Osteocyte (in vitro differentiated cells): ENCODE measurements around the gene TLE6. TPM values are rescaled to one million over a fixed set of nuclear protein-coding genes. Genes with fewer than 3 reads are reported as not detected.

ENCODE experiments used
- DNase-seq: peaks from one replicate; pipeline ENCODE4 v3.0.0; 2021; ENCODE audit warnings: mixed read lengths; ENCODE audit not compliant: unreplicated experiment; ENCODE audit errors: extremely low spot score
- H3K27ac Mint-ChIP-seq: one replicate; pipeline ENCODE4 v1.8.0; 2021; ENCODE audit warnings: mild to moderate bottlenecking, mixed read lengths; ENCODE audit not compliant: unreplicated experiment
- H3K27me3 Mint-ChIP-seq: one replicate; pipeline ENCODE4 v1.8.0; 2021; ENCODE audit warnings: mixed read lengths; ENCODE audit not compliant: unreplicated experiment
- H3K36me3 Mint-ChIP-seq: one replicate; pipeline ENCODE4 v1.8.0; 2021; ENCODE audit warnings: mixed read lengths; ENCODE audit not compliant: unreplicated experiment
- H3K4me1 Mint-ChIP-seq: one replicate; pipeline ENCODE4 v1.8.0; 2021; ENCODE audit warnings: mixed read lengths; ENCODE audit not compliant: unreplicated experiment
- H3K4me3 Mint-ChIP-seq: one replicate; pipeline ENCODE4 v1.8.0; 2021; ENCODE audit warnings: mild to moderate bottlenecking, moderate library complexity, mixed read lengths; ENCODE audit not compliant: unreplicated experiment
- H3K9me3 Mint-ChIP-seq: one replicate; pipeline ENCODE4 v1.8.0; 2021; ENCODE audit warnings: mixed read lengths; ENCODE audit not compliant: unreplicated experiment
- total RNA-seq: library from RNA; stranded (reverse); gene quantifications from 2 replicates; pipeline ENCODE4 v1.2.1, GENCODE V29; 2021
- TF ChIP-seq, protein P1 (sequence below): fragments of 200-600 bp; sonication (generic); IDR thresholded peaks from 2 replicates; pipeline ENCODE4 v1.5.0; 2021; ENCODE audit warnings: antibody characterized with exemption, mild to moderate bottlenecking, moderate library complexity

TLE6 gene
- total RNA-seq, 1 donor from 2014 or later: 1.5 TPM

DNA sequence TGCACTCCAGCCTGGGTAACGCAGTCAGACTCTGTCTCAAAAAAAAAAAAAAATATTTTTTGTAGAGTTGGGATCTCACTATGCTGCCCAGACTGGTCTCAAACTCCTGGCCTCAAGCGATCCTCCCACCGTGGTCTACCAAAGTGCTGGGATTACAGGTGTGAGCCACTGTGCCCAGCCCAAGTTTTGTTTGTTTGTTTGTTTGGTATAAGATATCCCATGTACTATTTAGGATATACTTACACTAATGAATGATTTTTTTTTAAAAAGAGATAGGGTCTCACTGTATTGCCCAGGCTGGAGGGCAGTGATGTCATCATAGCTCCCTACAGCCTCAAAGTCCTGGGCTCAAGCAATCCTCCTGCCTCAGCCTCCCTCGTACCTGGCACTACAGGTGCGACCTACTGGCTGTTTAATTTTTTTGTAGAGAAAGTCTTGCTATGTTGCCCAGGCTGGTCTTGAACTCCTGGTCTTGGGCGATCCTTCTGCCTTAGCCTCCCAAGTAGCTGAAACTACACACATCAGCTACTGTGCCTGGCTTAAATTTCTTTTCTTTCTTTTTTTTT lies 24.0 kb downstream of the TLE6 start:
- Mint-ChIP-seq H3K9me3 (no peaks in the 10 kb centered on the region), H3K4me3 (no peak overlapping the region), H3K27me3 (peaks cover 4% of the 10 kb centered on the region), H3K4me1 (no peaks in the 10 kb centered on the region), H3K36me3 (peaks cover 2% of the 10 kb centered on the region), H3K27ac (no peak overlapping the region)
- TF ChIP-seq, protein P1, sequence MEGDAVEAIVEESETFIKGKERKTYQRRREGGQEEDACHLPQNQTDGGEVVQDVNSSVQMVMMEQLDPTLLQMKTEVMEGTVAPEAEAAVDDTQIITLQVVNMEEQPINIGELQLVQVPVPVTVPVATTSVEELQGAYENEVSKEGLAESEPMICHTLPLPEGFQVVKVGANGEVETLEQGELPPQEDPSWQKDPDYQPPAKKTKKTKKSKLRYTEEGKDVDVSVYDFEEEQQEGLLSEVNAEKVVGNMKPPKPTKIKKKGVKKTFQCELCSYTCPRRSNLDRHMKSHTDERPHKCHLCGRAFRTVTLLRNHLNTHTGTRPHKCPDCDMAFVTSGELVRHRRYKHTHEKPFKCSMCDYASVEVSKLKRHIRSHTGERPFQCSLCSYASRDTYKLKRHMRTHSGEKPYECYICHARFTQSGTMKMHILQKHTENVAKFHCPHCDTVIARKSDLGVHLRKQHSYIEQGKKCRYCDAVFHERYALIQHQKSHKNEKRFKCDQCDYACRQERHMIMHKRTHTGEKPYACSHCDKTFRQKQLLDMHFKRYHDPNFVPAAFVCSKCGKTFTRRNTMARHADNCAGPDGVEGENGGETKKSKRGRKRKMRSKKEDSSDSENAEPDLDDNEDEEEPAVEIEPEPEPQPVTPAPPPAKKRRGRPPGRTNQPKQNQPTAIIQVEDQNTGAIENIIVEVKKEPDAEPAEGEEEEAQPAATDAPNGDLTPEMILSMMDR: no peak
- DNase-seq: no peak

DNA sequence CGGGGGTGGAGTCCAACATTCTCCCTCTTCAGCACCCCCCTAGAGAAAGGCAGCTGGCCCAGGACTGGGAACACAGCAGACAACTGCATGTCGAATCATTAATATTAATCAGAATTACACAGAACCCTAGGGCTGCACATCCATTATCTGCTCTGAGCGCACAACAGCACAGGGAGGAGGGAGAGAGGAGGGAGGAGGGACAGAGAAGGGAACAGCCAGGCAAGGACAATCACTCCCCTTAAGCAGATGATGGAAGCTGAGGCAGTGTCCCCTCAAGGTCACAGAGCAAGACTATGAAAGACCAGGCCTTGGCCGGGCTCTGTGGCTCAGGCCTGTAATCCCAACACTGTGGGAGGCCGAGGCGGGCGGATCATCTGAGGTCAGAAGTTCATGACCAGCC lies 25.7 kb downstream of the TLE6 start:
- no peaks in the 10 kb centered on the region for H3K9me3 Mint-ChIP-seq
- H3K36me3 Mint-ChIP-seq: peaks cover 2% of the 10 kb centered on the region
- H3K4me1 Mint-ChIP-seq: no peaks in the 10 kb centered on the region
- no peak overlapping the region for H3K27ac Mint-ChIP-seq
- H3K4me3 Mint-ChIP-seq: no peak overlapping the region
- DNase-seq: no peak
- TF ChIP-seq, protein P1: no peak
- peaks cover 4% of the 10 kb centered on the region for H3K27me3 Mint-ChIP-seq

DNA sequence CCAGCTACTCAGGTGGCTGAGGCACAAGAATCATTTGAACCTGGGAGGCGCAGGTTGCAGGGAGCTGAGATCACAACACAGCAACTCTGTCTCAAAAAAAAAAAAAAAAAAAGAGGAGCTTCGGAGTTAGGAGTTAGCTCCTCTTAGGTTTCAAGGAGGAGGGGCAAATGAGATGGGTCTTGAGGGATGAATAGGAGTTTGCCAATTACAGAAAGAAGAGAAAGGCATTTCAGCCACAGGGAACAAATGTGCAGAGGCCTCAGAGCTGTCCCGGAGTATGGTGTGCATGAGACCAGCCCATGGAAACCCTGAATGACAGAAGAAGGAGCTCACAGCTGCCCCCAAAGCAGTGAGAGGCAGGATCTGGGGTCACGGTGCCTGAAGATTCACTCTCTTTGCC lies 27.2 kb downstream of the TLE6 start:
- Mint-ChIP-seq H3K27ac (no peak overlapping the region), H3K27me3 (peaks cover 4% of the 10 kb centered on the region), H3K36me3 (no peaks in the 10 kb centered on the region), H3K4me1 (no peaks in the 10 kb centered on the region), H3K9me3 (no peaks in the 10 kb centered on the region), H3K4me3 (no peak overlapping the region)
- TF ChIP-seq, protein P1: no peak
- no peak for DNase-seq

DNA sequence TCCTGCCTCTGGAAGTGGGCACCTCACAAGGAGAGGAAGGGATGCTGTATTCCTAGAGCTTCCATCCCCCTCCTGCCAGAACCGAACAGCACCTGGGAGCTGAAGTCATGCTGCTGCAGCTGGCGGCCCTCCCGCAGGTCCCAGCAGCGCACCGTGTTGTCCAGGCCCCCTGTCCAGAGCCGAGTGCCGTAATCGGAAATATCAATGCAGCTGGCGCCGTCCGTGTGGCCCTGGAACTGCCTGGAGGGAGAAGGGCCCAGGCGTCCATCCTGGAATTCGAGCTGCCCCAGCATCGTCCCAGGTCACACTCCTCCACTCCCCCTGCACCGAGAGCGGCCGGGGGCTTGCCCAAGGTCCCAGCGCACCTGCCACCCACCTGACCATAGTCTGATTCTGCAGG lies 28.0 kb downstream of the TLE6 start:
- DNase-seq: no peak
- TF ChIP-seq, protein P1: no peak
- peaks cover 4% of the 10 kb centered on the region for H3K27me3 Mint-ChIP-seq
- no peaks in the 10 kb centered on the region for H3K4me1 Mint-ChIP-seq
- H3K36me3 Mint-ChIP-seq: no peaks in the 10 kb centered on the region
- no peaks in the 10 kb centered on the region for H3K9me3 Mint-ChIP-seq
- no peak overlapping the region for H3K27ac Mint-ChIP-seq
- no peak overlapping the region for H3K4me3 Mint-ChIP-seq

DNA sequence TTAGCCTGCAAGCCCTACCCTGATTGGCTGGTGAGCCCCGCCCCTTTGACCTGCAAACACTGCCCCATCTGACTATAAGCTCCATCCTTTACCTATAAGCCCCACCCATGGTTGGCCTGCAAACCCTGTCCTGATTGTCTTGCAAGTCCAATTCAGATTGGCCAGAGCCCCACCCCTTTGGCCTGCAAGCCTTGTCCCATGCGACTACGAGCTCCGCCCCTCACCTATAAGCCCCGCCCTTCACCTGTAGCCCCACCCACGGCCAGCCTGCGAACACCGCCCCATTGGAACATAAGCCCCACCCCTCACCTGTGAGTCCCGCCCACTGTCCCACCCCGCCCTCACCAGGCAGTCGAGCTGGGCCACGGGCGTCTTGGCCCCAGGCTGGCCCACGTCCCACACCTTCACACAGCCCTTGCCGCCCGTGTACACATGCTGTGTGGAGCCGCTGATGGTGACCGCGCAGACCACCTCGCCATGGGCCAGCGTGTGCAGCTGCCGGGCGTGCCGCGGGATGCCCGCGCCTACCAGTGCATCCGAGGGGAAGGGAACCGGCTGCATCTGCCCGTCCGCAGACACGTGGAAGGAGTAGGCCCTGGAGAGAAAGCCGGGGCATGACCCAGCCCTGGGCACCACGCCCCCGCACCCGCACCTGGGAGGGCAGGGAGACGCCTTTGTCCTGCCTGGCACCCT lies 28.9 kb downstream of the TLE6 start:
- Mint-ChIP-seq H3K4me1 (no peaks in the 10 kb centered on the region), H3K4me3 (no peak overlapping the region), H3K27me3 (peaks cover 4% of the 10 kb centered on the region), H3K27ac (no peak overlapping the region), H3K9me3 (no peaks in the 10 kb centered on the region), H3K36me3 (no peaks in the 10 kb centered on the region)
- DNase-seq: no peak
- TF ChIP-seq, protein P1: no peak
